Thoracic aorta endothelial cell (primary cell): Measurements from ENCODE around the gene TEFM. TPM values are rescaled to one million over a fixed set of nuclear protein-coding genes. Genes with fewer than 3 reads are reported as not detected.

Experiments
- small RNA-seq: library from RNA; depleted of rRNA; stranded (forward); fragments of <200 nt; gene quantifications from one replicate; pipeline ENCODE3, GENCODE V24; 2012
- total RNA-seq: library from RNA; depleted of rRNA; stranded (reverse); fragments of >200 nt; gene quantifications from 2 replicates; pipeline ENCODE4 v1.2.3, GENCODE V29; 2012

The TEFM gene, protein sequence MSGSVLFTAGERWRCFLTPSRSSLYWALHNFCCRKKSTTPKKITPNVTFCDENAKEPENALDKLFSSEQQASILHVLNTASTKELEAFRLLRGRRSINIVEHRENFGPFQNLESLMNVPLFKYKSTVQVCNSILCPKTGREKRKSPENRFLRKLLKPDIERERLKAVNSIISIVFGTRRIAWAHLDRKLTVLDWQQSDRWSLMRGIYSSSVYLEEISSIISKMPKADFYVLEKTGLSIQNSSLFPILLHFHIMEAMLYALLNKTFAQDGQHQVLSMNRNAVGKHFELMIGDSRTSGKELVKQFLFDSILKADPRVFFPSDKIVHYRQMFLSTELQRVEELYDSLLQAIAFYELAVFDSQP
- total RNA-seq = 15.8 and 17.9 TPM in 2 replicates

DNA sequence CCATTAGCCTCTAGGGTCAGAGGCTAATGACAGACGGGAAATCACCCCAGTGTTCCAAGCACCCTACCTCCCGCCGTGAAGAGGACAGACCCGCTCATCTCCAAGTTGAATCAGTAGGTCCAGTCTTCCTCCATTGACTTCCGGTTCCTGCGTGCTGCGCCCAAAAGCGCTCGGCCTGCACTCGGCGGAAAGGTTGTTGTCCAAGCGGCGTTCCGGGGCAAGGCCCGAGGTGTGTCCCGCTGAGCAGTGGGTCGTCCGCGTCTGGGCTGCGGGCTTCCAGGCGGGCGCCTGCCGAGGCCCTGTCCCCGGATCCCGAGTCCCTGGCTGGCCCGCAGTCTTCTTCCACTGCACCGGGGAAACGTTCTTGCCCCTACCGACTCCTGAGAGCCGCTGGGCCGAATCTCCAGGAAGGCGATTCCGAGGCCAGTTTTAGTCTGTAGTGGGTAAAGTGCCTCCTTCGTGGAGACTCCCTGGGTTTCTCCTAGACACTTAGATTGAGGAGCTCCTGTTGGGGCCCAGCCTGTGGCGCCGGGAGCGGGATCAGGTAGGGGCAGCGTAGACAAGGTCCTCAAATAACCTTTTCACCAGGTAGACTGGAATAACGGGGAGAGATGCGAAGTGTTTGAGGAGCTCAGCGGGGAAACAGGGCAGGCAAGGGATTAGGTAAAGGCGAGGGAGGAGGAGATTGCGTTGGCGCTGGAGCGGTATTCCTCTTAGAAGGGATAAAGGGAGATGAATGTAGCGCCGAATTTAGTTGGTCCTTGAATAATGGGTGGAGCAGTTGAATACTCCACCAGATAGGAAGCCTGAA is at the start of gene TEFM:
TEFM (minus strand) TSS at position 138 of the 811 bp plus-strand sequence; CDS start at position 98, 40 bp downstream.

DNA sequence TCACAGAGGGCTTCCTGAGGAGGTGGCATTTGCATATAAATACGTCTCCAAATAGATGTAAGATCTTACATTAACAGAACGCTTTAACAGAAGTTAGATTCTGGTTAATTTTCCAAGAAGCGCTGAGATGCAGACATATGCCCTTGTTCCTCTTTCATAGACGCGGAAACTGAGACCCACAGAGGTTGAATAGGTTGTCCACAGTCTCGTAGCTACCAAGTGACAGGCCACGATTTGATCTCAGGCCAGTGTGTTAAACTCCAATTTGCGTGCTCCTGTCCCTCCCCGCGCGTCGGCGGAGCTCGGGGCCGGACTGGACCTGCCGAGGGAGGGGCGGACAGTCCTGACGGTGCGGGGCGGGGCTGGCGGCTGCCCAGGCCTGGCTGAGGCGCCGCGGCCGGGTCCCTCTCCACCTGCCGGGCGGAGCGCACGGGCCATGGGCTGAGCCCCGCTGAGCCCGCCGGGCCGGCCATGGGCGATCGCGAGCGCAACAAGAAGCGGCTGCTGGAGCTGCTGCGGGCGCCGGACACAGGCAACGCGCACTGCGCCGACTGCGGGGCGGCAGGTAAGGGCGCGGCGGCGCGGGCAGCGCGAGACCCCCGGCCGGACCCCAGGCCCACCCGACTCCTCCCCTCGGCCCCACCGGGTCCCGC is 15.6 kb upstream of the TEFM start, which contains the start of gene ADAP2:
ADAP2 (plus strand) TSS at position 402 of the 653 bp plus-strand sequence; CDS start at position 472, 70 bp downstream.

Small RNAs within 50 kb of the gene (small RNA-seq; reads per million reads assigned to genes)
- not detected for gene RNU6-298P

Other genes with a start within 250 kb of the TEFM start
- gene CRLF3, start 81.5 kb downstream of the TEFM start, total RNA-seq = 29.7 and 33.7 TPM in 2 replicates
- 17.3 and 19.4 TPM in 2 replicates for gene ATAD5, start 74.3 kb downstream of the TEFM start, total RNA-seq
- gene ADAP2, start 15.7 kb upstream of the TEFM start, total RNA-seq = 0.27 and 0.36 TPM in 2 replicates
- 7.4 and 8.6 TPM in 2 replicates for gene RNF135, start 64.8 kb upstream of the TEFM start, total RNA-seq
- gene NF1, start 188.7 kb upstream of the TEFM start, total RNA-seq = 53.9 and 54.5 TPM in 2 replicates